ENCODE measurements around the gene N4BP2L2. TPM values are rescaled to one million over a fixed set of nuclear protein-coding genes. Genes with fewer than 3 reads are reported as not detected.

Gene N4BP2L2
- total and polyA plus RNA-seq, 5 donors from 2014 or later = 161 to 242 (median 213) TPM

DNA sequence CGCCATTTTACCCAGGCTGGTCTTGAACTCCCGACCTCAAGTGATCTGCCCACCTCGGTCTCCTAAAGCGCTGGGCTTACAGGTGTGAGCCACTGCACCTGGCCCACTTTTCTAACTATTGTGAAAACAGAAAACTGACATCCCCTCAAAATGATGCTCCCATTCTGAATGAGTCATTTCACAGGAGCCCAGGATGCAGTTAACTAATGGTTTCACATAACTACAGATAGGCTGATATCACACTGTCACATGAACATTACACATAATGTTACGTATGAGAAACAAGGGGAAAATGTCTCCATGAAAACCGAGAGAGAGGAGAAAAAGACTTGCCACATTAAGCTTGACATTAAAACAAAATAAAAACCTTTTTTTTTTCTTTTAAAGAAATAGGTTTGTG is 37.5 kb downstream of the N4BP2L2 start:
- DNase-seq (no peak), ATAC-seq (ENCODE audit: low read depth in 2 of 2) (no peak)
- H3K4me1 Mint-ChIP-seq = peaks cover 21 to 33% (median 23%) of the 10 kb centered on the region in 4 donors
- peaks cover 1% of the 10 kb centered on the region for H3K36me3 ChIP-seq (ENCODE audit: control insufficient read depth, insufficient read depth, low read length)
- no peaks in the 10 kb centered on the region for H3K27me3 ChIP-seq (ENCODE audit: control insufficient read depth, insufficient read depth, low read length)
- no peak overlapping the region for H3K27ac Mint-ChIP-seq
- H3K27me3 Mint-ChIP-seq = no peaks in the 10 kb centered on the region
- no peaks in the 10 kb centered on the region for H3K9me3 ChIP-seq (ENCODE audit: control insufficient read depth in 2 of 2, low read length in 2 of 2)
- no peak overlapping the region for H3K27ac ChIP-seq (ENCODE audit: insufficient read depth, low read length, poor library complexity, severe bottlenecking)
- no peaks in the 10 kb centered on the region for H3K4me1 ChIP-seq (ENCODE audit: control insufficient read depth, insufficient read depth, low read length, poor library complexity, severe bottlenecking)
- H3K4me3 Mint-ChIP-seq = no peak overlapping the region
- H3K9me3 Mint-ChIP-seq = no peaks in the 10 kb centered on the region
- H3K36me3 Mint-ChIP-seq = peaks cover 7% of the 10 kb centered on the region
- no peak overlapping the region for H3K4me3 ChIP-seq (ENCODE audit: low read depth, low read length)

DNA sequence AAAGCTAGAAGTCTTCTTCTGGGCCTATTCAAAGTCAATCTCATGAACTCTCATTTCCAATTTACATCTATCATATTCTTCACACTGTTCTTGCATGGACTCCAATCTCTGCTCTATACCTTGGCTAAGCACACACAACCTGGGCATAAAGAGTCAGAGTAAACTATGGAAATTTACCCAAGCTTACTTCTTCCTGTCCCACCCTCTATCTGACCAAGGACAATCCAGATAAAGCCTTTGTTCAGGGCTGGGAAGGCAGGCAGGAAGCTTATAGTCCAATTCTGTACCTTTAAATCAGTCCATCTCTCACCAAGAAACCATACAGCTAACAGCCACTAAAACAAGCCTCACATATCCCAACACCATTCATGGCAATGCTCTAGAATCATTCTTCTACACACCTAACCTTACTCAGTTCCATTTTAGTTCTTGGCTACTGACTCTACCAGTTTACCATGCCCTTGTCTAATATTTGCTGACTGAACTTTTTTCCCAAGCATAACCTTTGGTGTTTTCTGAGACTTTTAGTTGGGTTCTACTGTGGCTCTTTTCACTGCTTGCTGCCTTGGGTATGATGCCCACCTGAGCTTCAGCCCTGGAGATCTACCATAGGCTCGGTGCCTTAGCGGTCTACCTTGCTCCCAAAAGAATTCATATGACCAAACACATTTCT is 38.9 kb downstream of the N4BP2L2 start:
- peaks cover 20 to 27% (median 25%) of the 10 kb centered on the region in 4 donors for H3K4me1 Mint-ChIP-seq
- Histone ChIP-seq H3K27me3 (ENCODE audit: control insufficient read depth, insufficient read depth, low read length) (no peaks in the 10 kb centered on the region), H3K27ac (ENCODE audit: insufficient read depth, low read length, poor library complexity, severe bottlenecking) (no peak overlapping the region), H3K4me3 (ENCODE audit: low read depth, low read length) (no peak overlapping the region), H3K4me1 (ENCODE audit: control insufficient read depth, insufficient read depth, low read length, poor library complexity, severe bottlenecking) (no peaks in the 10 kb centered on the region), H3K36me3 (ENCODE audit: control insufficient read depth, insufficient read depth, low read length) (no peaks in the 10 kb centered on the region), H3K9me3 (ENCODE audit: control insufficient read depth in 2 of 2, low read length in 2 of 2) (no peaks in the 10 kb centered on the region)
- no peak for DNase-seq
- no peaks in the 10 kb centered on the region for H3K27me3 Mint-ChIP-seq
- H3K27ac Mint-ChIP-seq = peak overlapping the region in 1 of 3 donors; percentile 33
- no peak overlapping the region for H3K4me3 Mint-ChIP-seq
- no peak for ATAC-seq (ENCODE audit: low read depth in 2 of 2)
- H3K36me3 Mint-ChIP-seq = no peaks in the 10 kb centered on the region
- H3K9me3 Mint-ChIP-seq = no peaks in the 10 kb centered on the region

DNA sequence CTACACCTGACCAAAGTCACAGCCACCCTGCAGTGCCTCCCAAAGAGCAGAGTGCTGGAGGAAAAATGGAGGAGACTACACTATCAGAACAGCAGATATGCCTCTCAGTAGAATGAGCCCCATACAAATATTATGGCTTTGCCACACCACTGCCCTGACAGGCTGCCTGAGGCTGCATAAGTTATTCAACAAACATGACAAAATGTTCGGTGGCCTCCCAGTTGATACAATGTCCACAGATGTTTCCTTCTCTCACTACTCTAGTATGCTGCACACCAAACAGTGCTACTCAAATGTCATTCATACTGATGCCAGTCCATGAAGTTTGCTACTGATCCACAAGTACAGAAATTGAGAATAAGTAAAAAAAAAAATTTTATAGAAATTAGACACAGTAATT is 41.0 kb downstream of the N4BP2L2 start:
- Histone ChIP-seq H3K27me3 (ENCODE audit: control insufficient read depth, insufficient read depth, low read length) (no peaks in the 10 kb centered on the region), H3K4me1 (ENCODE audit: control insufficient read depth, insufficient read depth, low read length, poor library complexity, severe bottlenecking) (no peaks in the 10 kb centered on the region), H3K9me3 (ENCODE audit: control insufficient read depth in 2 of 2, low read length in 2 of 2) (no peaks in the 10 kb centered on the region), H3K36me3 (ENCODE audit: control insufficient read depth, insufficient read depth, low read length) (no peaks in the 10 kb centered on the region), H3K27ac (ENCODE audit: insufficient read depth, low read length, poor library complexity, severe bottlenecking) (no peak overlapping the region), H3K4me3 (ENCODE audit: low read depth, low read length) (no peak overlapping the region)
- no peak overlapping the region for H3K4me3 Mint-ChIP-seq
- no peaks in the 10 kb centered on the region for H3K36me3 Mint-ChIP-seq
- ATAC-seq (ENCODE audit: low read depth in 2 of 2) = no peak
- H3K4me1 Mint-ChIP-seq = peaks cover 20 to 25% (median 22%) of the 10 kb centered on the region in 4 donors
- DNase-seq = no peak
- peak overlapping the region in 2 of 3 donors; percentile 49 to 63 for H3K27ac Mint-ChIP-seq
- no peaks in the 10 kb centered on the region for H3K27me3 Mint-ChIP-seq
- H3K9me3 Mint-ChIP-seq = peaks cover 0 to 1% (median 0%) of the 10 kb centered on the region in 7 donors

DNA sequence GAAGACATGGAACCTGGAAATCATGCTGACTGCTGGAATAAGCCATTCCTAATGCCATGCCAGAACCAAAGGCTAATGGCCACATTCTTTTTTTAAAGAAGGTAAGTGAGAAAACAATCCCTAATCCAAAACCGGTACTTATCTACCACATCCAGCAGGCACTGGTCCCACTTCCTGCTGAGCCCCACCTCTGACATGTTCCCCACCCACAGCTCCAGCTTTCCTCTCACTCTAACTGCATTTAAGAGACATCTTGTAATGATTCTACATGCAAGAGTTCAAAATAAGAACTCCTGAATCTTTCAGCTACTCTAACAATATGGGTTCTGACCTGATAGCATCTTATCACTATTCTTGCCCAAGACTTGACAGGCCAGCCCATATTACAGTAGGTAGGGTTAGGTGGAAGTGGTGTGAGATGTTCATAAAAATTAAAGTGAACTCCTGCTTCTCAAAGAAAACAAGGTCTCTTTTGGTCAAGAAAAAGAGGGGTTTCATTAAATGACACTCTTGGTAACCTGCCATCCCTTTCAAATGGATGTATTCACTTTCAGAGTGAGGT is 41.9 kb downstream of the N4BP2L2 start:
- Histone ChIP-seq H3K27ac (ENCODE audit: insufficient read depth, low read length, poor library complexity, severe bottlenecking) (no peak overlapping the region), H3K4me3 (ENCODE audit: low read depth, low read length) (no peak overlapping the region), H3K36me3 (ENCODE audit: control insufficient read depth, insufficient read depth, low read length) (no peaks in the 10 kb centered on the region), H3K9me3 (ENCODE audit: control insufficient read depth in 2 of 2, low read length in 2 of 2) (no peaks in the 10 kb centered on the region), H3K4me1 (ENCODE audit: control insufficient read depth, insufficient read depth, low read length, poor library complexity, severe bottlenecking) (no peaks in the 10 kb centered on the region), H3K27me3 (ENCODE audit: control insufficient read depth, insufficient read depth, low read length) (no peaks in the 10 kb centered on the region)
- Mint-ChIP-seq H3K27ac (peak overlapping the region in 1 of 3 donors; percentile 38), H3K36me3 (no peaks in the 10 kb centered on the region), H3K27me3 (no peaks in the 10 kb centered on the region), H3K9me3 (peaks cover 0 to 1% (median 0%) of the 10 kb centered on the region in 7 donors), H3K4me1 (peaks cover 16 to 25% (median 22%) of the 10 kb centered on the region in 4 donors), H3K4me3 (no peak overlapping the region)
- DNase-seq (no peak), ATAC-seq (ENCODE audit: low read depth in 2 of 2) (no peak)

DNA sequence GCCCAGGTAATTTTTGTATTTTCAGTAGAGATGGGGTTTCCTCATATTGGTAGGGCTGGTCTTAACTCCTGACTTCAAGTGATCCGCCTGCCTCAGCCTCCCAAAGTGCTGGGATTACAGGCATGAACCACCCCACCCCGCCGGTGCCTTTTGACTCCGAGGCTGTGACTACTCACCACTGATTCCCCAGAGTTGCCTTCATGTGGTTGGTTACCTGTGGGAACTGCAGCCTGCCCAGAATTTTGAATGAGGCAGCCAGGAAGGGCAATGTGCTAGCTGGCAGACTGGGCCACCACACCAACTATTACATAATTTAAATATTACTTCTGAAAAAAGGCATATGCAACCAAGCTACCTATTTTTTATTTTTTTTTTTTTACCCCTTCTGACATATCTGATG is 42.8 kb downstream of the N4BP2L2 start:
- Mint-ChIP-seq H3K9me3 (peaks cover 0 to 1% (median 0%) of the 10 kb centered on the region in 7 donors), H3K36me3 (no peaks in the 10 kb centered on the region), H3K27ac (no peak overlapping the region), H3K27me3 (no peaks in the 10 kb centered on the region), H3K4me3 (no peak overlapping the region), H3K4me1 (peaks cover 16 to 25% (median 22%) of the 10 kb centered on the region in 4 donors)
- H3K27ac ChIP-seq (ENCODE audit: insufficient read depth, low read length, poor library complexity, severe bottlenecking) = no peak overlapping the region
- no peak overlapping the region for H3K4me3 ChIP-seq (ENCODE audit: low read depth, low read length)
- ATAC-seq (ENCODE audit: low read depth in 2 of 2) = no peak
- H3K27me3 ChIP-seq (ENCODE audit: control insufficient read depth, insufficient read depth, low read length) = no peaks in the 10 kb centered on the region
- no peak for DNase-seq
- no peaks in the 10 kb centered on the region for H3K4me1 ChIP-seq (ENCODE audit: control insufficient read depth, insufficient read depth, low read length, poor library complexity, severe bottlenecking)
- H3K9me3 ChIP-seq (ENCODE audit: control insufficient read depth in 2 of 2, low read length in 2 of 2) = no peaks in the 10 kb centered on the region
- no peaks in the 10 kb centered on the region for H3K36me3 ChIP-seq (ENCODE audit: control insufficient read depth, insufficient read depth, low read length)

DNA sequence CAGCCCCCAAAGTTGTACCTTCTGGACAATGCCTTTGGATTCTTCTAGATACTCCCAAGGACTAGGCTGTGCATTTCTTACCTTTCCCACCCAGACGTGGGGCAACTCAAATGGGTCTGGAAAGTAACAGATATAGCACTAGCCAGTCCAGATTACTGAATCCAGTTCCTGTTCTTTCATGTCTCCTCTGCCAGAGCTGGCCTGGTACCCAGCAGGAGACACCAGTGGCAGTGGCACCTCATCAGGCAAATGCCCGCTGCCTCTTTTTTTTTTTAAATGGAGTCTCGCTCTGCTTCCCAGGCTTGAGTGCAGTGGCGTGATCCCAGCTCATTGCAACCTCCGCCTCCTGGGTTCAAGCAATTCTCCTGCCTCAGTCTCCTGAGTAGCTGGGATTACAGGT is 43.2 kb downstream of the N4BP2L2 start:
- no peak overlapping the region for H3K27ac ChIP-seq (ENCODE audit: insufficient read depth, low read length, poor library complexity, severe bottlenecking)
- H3K4me1 ChIP-seq (ENCODE audit: control insufficient read depth, insufficient read depth, low read length, poor library complexity, severe bottlenecking) = no peaks in the 10 kb centered on the region
- H3K9me3 ChIP-seq (ENCODE audit: control insufficient read depth in 2 of 2, low read length in 2 of 2) = no peaks in the 10 kb centered on the region
- H3K36me3 ChIP-seq (ENCODE audit: control insufficient read depth, insufficient read depth, low read length) = no peaks in the 10 kb centered on the region
- Mint-ChIP-seq H3K27me3 (no peaks in the 10 kb centered on the region), H3K36me3 (no peaks in the 10 kb centered on the region), H3K27ac (no peak overlapping the region), H3K4me1 (peaks cover 16 to 25% (median 22%) of the 10 kb centered on the region in 4 donors), H3K4me3 (no peak overlapping the region), H3K9me3 (peaks cover 0 to 1% (median 0%) of the 10 kb centered on the region in 7 donors)
- H3K27me3 ChIP-seq (ENCODE audit: control insufficient read depth, insufficient read depth, low read length) = no peaks in the 10 kb centered on the region
- no peak overlapping the region for H3K4me3 ChIP-seq (ENCODE audit: low read depth, low read length)
- ATAC-seq (ENCODE audit: low read depth in 2 of 2) (no peak), DNase-seq (no peak)

DNA sequence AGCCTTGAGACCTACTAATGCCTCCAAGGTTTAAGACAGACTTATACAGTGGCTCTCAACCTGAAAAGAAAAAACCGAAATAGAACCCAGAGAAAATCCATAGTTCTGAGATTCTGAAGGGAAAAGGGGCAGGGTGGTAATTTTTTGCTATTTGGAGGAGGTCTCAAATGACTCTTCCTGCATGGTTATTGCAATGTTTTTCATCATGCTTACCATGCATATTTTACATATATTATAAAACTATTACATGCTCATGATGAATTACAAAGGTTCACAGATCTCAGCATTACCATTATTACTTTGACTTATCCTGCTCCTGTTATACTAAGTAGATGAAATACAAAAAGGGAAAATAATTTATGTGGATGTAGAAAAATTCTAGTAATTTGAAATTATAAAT is 47.6 kb downstream of the N4BP2L2 start:
- no peaks in the 10 kb centered on the region for H3K27me3 Mint-ChIP-seq
- Histone ChIP-seq H3K27ac (ENCODE audit: insufficient read depth, low read length, poor library complexity, severe bottlenecking) (no peak overlapping the region), H3K36me3 (ENCODE audit: control insufficient read depth, insufficient read depth, low read length) (no peaks in the 10 kb centered on the region), H3K4me3 (ENCODE audit: low read depth, low read length) (no peak overlapping the region), H3K4me1 (ENCODE audit: control insufficient read depth, insufficient read depth, low read length, poor library complexity, severe bottlenecking) (no peaks in the 10 kb centered on the region), H3K9me3 (ENCODE audit: control insufficient read depth in 2 of 2, low read length in 2 of 2) (no peaks in the 10 kb centered on the region), H3K27me3 (ENCODE audit: control insufficient read depth, insufficient read depth, low read length) (no peaks in the 10 kb centered on the region)
- H3K36me3 Mint-ChIP-seq = no peaks in the 10 kb centered on the region
- no peak overlapping the region for H3K27ac Mint-ChIP-seq
- H3K4me3 Mint-ChIP-seq = no peak overlapping the region
- no peak for DNase-seq
- peaks cover 0 to 1% (median 0%) of the 10 kb centered on the region in 7 donors for H3K9me3 Mint-ChIP-seq
- peaks cover 3 to 10% (median 7%) of the 10 kb centered on the region in 4 donors for H3K4me1 Mint-ChIP-seq
- no peak for ATAC-seq (ENCODE audit: low read depth in 2 of 2)

DNA sequence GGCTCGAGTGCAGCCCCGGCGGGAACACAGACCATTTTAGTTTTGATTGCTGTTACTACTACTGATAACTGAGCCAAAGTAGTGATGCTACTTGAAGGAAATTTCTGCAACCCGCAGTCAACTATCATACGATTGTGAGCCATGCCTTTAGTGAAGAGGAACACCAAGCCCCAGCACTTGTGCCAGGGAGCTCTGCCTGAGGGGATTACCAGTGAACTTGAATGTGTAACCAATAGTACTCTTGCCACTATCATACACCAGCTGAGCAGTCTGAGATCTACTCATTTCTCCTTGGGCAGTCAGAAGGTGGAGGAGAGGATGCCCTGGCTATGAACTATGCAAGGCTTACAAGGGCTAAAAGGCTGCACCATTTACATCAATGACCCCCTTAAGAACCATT is 61.7 kb downstream of the N4BP2L2 start:
- ATAC-seq (ENCODE audit: low read depth in 2 of 2) (no peak), DNase-seq (no peak)
- Mint-ChIP-seq H3K4me1 (peaks cover under 1 to 23% (median 7%) of the 10 kb centered on the region in 4 donors), H3K27ac (no peak overlapping the region), H3K36me3 (peaks cover 21% of the 10 kb centered on the region), H3K4me3 (no peak overlapping the region), H3K27me3 (no peaks in the 10 kb centered on the region), H3K9me3 (peaks cover 0 to 1% (median 0%) of the 10 kb centered on the region in 7 donors)
- H3K4me1 ChIP-seq (ENCODE audit: control insufficient read depth, insufficient read depth, low read length, poor library complexity, severe bottlenecking) = no peaks in the 10 kb centered on the region
- H3K27ac ChIP-seq (ENCODE audit: insufficient read depth, low read length, poor library complexity, severe bottlenecking) = no peak overlapping the region
- no peaks in the 10 kb centered on the region for H3K9me3 ChIP-seq (ENCODE audit: control insufficient read depth in 2 of 2, low read length in 2 of 2)
- H3K27me3 ChIP-seq (ENCODE audit: control insufficient read depth, insufficient read depth, low read length) = no peaks in the 10 kb centered on the region
- H3K36me3 ChIP-seq (ENCODE audit: control insufficient read depth, insufficient read depth, low read length) = no peaks in the 10 kb centered on the region
- H3K4me3 ChIP-seq (ENCODE audit: low read depth, low read length) = no peak overlapping the region
